Suppressor macrophage treated with lipopolysaccharide for 1 hour (primary cell): ENCODE results near the gene NKAIN2.
A peak's percentile ranks its signal among the peaks of the same experiment; 100 is the strongest.

ENCODE experiments used
- DNase-seq, 3 donors: peaks; one replicate each; pipeline ENCODE4 v3.0.0-alpha.2; 2020 to 2022

The NKAIN2 gene

GRCh38 chr6:124866040-124866439 is 1062.4 kb downstream of the NKAIN2 start:
- DNase-seq, result no peak

DNA sequence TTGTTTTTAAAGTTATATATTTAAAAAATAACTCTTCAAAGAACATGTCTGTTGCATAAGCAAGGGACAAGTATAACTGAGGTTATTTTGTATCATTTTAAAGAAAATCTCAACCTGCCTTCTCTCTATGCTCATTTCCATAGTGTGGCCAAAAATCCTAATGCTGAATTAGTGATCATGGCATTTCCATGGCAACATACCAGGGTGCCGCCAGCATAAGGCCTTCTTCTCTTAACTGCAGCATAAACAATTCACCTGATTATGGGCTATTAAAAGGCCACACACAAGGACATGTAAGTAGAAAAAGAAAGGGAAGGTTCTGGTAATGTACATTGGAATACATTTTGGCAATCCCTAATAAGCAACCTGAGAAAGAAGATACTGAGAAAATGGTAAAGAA is 1063.5 kb downstream of the NKAIN2 start:
- no peak for DNase-seq

DNA sequence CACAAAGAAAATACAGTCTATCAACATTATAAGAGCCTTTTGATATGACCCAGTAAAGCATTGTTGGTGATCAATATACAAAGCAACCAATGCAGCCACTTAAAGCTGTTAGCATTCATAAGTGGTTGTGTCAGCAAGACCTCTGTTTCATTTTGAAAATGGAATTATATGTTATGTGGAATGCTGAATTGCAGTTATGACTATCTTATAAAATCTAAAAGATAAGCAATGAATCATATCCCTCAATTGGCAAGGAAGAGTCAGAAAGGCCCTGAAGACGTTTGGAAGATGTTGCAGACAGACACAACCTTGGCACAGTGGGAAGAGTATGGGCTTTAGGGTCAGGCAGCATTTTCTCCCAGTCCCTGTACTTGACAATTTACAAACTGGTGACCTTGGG is 1064.8 kb downstream of the NKAIN2 start:
- DNase-seq, result no peak

GRCh38 chr6:124869416-124869815 is 1065.8 kb downstream of the NKAIN2 start:
- DNase-seq, result no peak

GRCh38 chr6:124870611-124871459 is 1067.2 kb downstream of the NKAIN2 start:
- peak; percentile 37 to 54 (median 54) for DNase-seq

- no peak for DNase-seq
Observed at GRCh38 chr6:124872361-124873065, 1068.8 kb downstream of the NKAIN2 start.

DNA sequence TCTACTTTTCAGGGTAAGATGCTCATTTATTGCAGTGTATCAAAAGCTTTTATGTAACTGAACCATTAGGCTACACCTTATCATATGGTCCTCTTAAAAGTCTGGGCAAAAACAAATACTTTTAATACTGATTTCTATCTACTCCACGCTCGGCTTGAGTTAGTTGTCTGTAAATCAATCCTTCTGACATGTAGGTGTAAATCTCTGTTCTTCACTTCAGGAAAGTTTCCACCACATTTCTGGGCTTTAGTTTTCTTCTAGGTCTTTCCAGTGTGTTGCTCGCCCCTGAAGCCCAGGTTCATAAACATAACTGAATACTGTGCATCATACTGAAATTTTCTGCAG is 1069.4 kb downstream of the NKAIN2 start:
- DNase-seq, result no peak
